Bone marrow (tissue), 2 donors: ENCODE data around the gene ARHGAP29.

Source experiments
- DNase-seq, 2 donors: peaks; one replicate each; lab custom pipeline; 2025; lab: John Stamatoyannopoulos, UW

The ARHGAP29 gene

GRCh38 chr1:94236013-94236491, 1.3 kb downstream of the ARHGAP29 start:
- DNase-seq = no peak

GRCh38 chr1:94235189-94236012, 2.0 kb downstream of the ARHGAP29 start:
- no peak for DNase-seq

GRCh38 chr1:94234615-94235014, 2.8 kb downstream of the ARHGAP29 start:
- no peak for DNase-seq

- DNase-seq = no peak
Observed at GRCh38 chr1:94231746-94232145, 5.6 kb downstream of the ARHGAP29 start.

- no peak for DNase-seq
Observed at GRCh38 chr1:94230920-94231319, 6.5 kb downstream of the ARHGAP29 start.

- DNase-seq = no peak
Observed at GRCh38 chr1:94228640-94229375, 8.6 kb downstream of the ARHGAP29 start.

GRCh38 chr1:94227624-94228023, 9.8 kb downstream of the ARHGAP29 start:
- DNase-seq = no peak

- no peak for DNase-seq
Observed at GRCh38 chr1:94225845-94226244, 11.5 kb downstream of the ARHGAP29 start.

- DNase-seq = no peak
Observed at GRCh38 chr1:94218332-94218731, 19.1 kb downstream of the ARHGAP29 start.

GRCh38 chr1:94215955-94216354, 21.4 kb downstream of the ARHGAP29 start:
- DNase-seq = no peak

GRCh38 chr1:94209982-94210381, 27.4 kb downstream of the ARHGAP29 start:
- DNase-seq = no peak

- no peak for DNase-seq
Observed at GRCh38 chr1:94209425-94209824, 28.0 kb downstream of the ARHGAP29 start.

GRCh38 chr1:94207695-94208094, 29.7 kb downstream of the ARHGAP29 start:
- DNase-seq = no peak

- no peak for DNase-seq
Observed at GRCh38 chr1:94205639-94206038, 31.7 kb downstream of the ARHGAP29 start.

GRCh38 chr1:94202241-94202640, 35.1 kb downstream of the ARHGAP29 start:
- no peak for DNase-seq

GRCh38 chr1:94199398-94199797, 38.0 kb downstream of the ARHGAP29 start:
- no peak for DNase-seq

GRCh38 chr1:94194079-94194865, 43.1 kb downstream of the ARHGAP29 start:
- DNase-seq = no peak

- no peak for DNase-seq
Observed at GRCh38 chr1:94193128-94193527, 44.3 kb downstream of the ARHGAP29 start.

GRCh38 chr1:94191216-94191615, 46.2 kb downstream of the ARHGAP29 start:
- DNase-seq = no peak

GRCh38 chr1:94186946-94187345, 50.4 kb downstream of the ARHGAP29 start:
- no peak for DNase-seq

GRCh38 chr1:94183197-94183815, 54.1 kb downstream of the ARHGAP29 start:
- DNase-seq = no peak

GRCh38 chr1:94182191-94182590, 55.2 kb downstream of the ARHGAP29 start:
- DNase-seq = no peak
